BE2C (cell line): ENCODE measurements around the gene COQ5.

ENCODE experiments used
- DNase-seq: peaks from one replicate; pipeline ENCODE4 v3.0.0-alpha.2; 2020
- H3K27me3 ChIP-seq: fragments of 250-450 bp; sonication (Bioruptor Pico); 2 replicates; pipeline ENCODE4 v1.5.1; 2020; ENCODE audit warnings: mild to moderate bottlenecking
- H3K36me3 ChIP-seq: fragments of 250-450 bp; sonication (Bioruptor Pico); 2 replicates; pipeline ENCODE4 v1.5.1; 2020; ENCODE audit warnings: mild to moderate bottlenecking
- H3K4me1 ChIP-seq: fragments of 250-450 bp; sonication (Bioruptor Pico); 2 replicates; pipeline ENCODE4 v1.5.1; 2020
- H3K4me3 ChIP-seq: 2 replicates; pipeline ENCODE4 v1.5.1; 2011; ENCODE audit warnings: low read depth, low read length
- H3K9me3 ChIP-seq: fragments of 250-450 bp; sonication (Bioruptor Pico); 2 replicates; pipeline ENCODE4 v1.5.1; 2020
- TF ChIP-seq, protein P1 (sequence below): IDR thresholded peaks from 2 replicates; pipeline ENCODE4 v1.5.1; 2012; ENCODE audit warnings: mild to moderate bottlenecking, low read depth, low read length

The COQ5 gene

DNA sequence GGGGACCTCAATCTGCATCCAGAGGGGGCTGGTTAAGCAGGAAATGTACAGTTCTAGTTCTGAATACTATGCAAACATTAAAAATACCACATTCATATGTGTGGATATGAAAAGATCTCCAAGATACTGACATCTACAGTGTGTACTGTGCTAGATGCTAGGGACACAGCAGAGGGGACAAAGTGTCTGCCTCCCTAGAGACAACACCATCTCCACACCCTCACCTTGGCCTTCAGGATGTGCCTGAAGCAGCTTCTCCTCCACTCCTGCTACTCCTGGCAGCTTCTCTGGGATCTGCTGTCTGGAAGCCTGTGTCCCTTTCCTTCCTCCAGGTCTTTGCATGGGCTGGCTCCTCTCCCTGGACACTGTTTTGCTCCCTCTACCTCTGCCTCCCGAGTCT is 48.7 kb downstream of the COQ5 start:
- Histone ChIP-seq H3K9me3 (no peaks in the 10 kb centered on the region), H3K4me3 (no peak overlapping the region), H3K27me3 (no peaks in the 10 kb centered on the region), H3K36me3 (peaks cover 4% of the 10 kb centered on the region; the same call in 1 of the 2 replicates), H3K4me1 (no peaks in the 10 kb centered on the region)
- TF ChIP-seq, protein P1, sequence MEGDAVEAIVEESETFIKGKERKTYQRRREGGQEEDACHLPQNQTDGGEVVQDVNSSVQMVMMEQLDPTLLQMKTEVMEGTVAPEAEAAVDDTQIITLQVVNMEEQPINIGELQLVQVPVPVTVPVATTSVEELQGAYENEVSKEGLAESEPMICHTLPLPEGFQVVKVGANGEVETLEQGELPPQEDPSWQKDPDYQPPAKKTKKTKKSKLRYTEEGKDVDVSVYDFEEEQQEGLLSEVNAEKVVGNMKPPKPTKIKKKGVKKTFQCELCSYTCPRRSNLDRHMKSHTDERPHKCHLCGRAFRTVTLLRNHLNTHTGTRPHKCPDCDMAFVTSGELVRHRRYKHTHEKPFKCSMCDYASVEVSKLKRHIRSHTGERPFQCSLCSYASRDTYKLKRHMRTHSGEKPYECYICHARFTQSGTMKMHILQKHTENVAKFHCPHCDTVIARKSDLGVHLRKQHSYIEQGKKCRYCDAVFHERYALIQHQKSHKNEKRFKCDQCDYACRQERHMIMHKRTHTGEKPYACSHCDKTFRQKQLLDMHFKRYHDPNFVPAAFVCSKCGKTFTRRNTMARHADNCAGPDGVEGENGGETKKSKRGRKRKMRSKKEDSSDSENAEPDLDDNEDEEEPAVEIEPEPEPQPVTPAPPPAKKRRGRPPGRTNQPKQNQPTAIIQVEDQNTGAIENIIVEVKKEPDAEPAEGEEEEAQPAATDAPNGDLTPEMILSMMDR, result no peak
- DNase-seq, result no peak

DNA sequence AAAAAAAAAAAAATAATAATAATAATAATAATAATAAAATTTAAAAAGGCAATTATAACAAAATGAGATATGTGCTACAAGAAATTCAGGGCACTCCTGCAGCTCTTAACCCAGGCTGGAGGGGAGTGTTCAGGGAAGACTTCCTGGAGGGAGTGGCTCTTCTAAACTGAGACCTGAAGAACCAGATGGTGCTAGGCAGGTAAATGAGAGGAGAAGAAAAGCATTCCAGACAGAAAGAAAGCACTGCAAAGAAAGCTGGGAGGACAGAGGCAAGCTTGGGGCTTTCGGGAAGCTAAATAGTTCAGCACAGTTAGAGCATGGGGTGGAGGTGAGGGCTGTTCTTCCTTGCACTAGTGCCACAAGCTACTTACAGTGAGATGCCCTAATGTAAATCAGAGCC is 49.5 kb downstream of the COQ5 start:
- Histone ChIP-seq H3K9me3 (no peaks in the 10 kb centered on the region), H3K27me3 (no peaks in the 10 kb centered on the region), H3K36me3 (peaks cover 4% of the 10 kb centered on the region; the same call in 1 of the 2 replicates), H3K4me1 (no peaks in the 10 kb centered on the region; the same call in 1 of the 2 replicates), H3K4me3 (no peak overlapping the region)
- DNase-seq, result no peak
- TF ChIP-seq, protein P1, result no peak

DNA sequence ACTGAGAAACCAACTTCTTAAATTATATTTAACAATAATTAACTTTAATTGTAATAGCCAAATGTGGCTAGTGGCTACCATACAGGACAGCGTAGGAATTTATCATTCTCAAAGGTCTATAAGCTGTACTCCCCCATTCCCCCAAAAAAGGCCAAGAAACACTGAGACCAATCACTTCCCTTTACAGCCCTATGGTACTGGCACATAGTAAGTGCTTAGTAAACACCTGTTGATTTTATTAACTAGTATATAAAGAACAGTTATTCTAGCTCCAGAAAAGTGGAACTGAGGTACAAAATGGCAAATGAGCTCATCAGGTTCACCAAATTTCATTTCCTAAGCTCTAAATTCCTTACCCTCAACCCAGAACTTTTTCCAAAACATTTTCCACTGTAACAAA is 53.3 kb downstream of the COQ5 start:
- TF ChIP-seq, protein P1, result no peak
- Histone ChIP-seq H3K4me1 (no peaks in the 10 kb centered on the region; the same call in 1 of the 2 replicates), H3K4me3 (no peak overlapping the region)

DNA sequence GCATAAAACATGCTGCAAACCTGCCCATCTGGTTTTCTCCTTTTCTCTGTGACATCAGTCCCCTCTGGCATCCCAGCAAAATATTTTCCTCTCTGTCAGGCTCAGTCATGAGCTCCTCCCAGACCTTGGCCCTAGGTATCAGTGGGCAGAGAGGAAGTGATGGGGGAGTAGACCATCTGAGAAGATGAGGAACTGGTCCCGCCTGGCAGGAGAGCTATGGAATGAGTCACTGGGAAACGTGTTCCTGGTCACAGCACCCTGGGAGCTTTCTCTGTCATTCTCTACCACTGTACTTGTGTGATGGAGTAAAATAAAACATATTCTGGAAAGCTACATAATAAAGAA is 54.4 kb downstream of the COQ5 start:
- no peaks in the 10 kb centered on the region for H3K9me3 ChIP-seq
- TF ChIP-seq, protein P1, result no peak
- no peak overlapping the region for H3K4me3 ChIP-seq
- peak; percentile 30 for DNase-seq
- no peaks in the 10 kb centered on the region for H3K27me3 ChIP-seq
- H3K4me1 ChIP-seq, result no peaks in the 10 kb centered on the region; the same call in 1 of the 2 replicates
- H3K36me3 ChIP-seq, result no peaks in the 10 kb centered on the region

More for the DNA sequence above, 53.3 kb downstream of the COQ5 start:
- Histone ChIP-seq H3K9me3 (no peaks in the 10 kb centered on the region), H3K36me3 (no peaks in the 10 kb centered on the region), H3K27me3 (no peaks in the 10 kb centered on the region)
- no peak for DNase-seq

DNA sequence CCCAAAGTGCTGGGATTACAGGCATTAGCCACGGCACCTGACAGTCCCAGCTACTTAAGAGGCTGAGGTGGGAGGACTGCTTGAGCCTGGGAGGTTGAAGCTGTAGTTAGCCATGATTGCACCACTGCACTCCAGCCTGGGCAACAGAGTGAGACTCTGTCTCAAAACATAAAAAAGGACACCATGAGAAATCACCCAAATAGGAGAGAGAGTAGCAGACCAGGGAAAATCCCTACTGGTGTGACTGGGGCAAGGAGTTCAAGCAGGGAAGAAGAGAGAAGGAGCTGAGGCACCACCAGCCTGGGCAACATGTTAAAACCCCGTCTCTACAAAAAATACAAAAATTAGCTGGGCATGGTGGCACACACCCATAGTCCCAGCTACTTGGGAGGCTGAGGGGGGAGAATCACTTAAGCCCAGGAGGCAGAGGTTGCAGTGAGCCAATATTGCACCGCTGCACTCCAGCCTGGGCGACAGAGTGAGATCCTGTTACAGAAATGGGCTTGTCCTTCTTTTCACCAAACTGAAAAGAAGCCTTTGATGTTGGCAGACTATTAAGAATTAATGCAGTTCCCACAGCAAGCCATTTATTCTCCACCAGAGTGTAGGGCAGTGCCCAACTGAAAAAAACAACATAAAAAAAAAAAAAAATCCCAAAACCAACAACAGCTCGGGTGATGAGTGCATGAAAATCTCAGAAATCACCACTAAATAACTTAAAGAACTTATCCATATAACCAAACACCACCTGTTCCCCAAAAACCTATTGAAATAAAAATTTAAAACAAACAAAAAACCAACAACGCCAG is 54.9 kb downstream of the COQ5 start:
- no peak for DNase-seq
- Histone ChIP-seq H3K4me1 (no peaks in the 10 kb centered on the region; the same call in 1 of the 2 replicates), H3K4me3 (no peak overlapping the region), H3K9me3 (no peaks in the 10 kb centered on the region), H3K27me3 (no peaks in the 10 kb centered on the region), H3K36me3 (no peaks in the 10 kb centered on the region)
- TF ChIP-seq, protein P1, result no peak

DNA sequence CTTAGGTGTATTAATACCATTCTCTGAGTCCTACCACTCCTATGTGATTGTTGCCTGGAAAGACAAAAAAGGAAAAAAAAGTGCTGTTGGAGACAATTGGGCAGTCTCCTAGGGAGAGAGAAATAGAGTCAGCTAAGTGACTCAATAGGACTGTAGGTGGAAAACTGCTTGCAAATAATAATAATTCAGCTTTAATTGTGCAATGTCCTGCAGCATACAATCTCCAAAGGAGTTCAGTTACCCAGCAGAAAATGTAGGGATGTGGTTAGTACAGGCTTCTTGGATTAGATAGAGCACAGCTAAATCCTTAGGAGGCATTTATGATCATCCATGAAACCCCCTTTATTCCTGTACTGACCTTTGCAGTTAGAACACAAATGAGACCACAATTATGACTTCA is 56.4 kb downstream of the COQ5 start:
- Histone ChIP-seq H3K4me1 (no peaks in the 10 kb centered on the region; the same call in 1 of the 2 replicates), H3K9me3 (no peaks in the 10 kb centered on the region), H3K27me3 (no peaks in the 10 kb centered on the region), H3K4me3 (no peak overlapping the region), H3K36me3 (peaks cover 1% of the 10 kb centered on the region; the same call in 1 of the 2 replicates)
- TF ChIP-seq, protein P1, result no peak
- no peak for DNase-seq
